DND-41 (cell line): ENCODE measurements around the gene NTM.

Source experiments
- ATAC-seq: fragments of 200-7000 bp; cut with Tn5 transposase; 3 replicates; pipeline ENCODE4 v1.9.1; 2021; ENCODE audit warnings: low read depth; ENCODE audit not compliant: insufficient read depth
- DNase-seq: peaks from one replicate; pipeline ENCODE4 v3.0.0-alpha.2; 2020
- H2AFZ ChIP-seq: 2 replicates; pipeline ENCODE4 v1.6.0; 2012; ENCODE audit warnings: low read depth, low read length
- H3K27ac ChIP-seq: 2 replicates; pipeline ENCODE4 v1.5.1; 2012; ENCODE audit warnings: low read length, inconsistent platforms
- H3K27me3 ChIP-seq: fragments of 200-600 bp; sonication (generic); 2 replicates; pipeline ENCODE4 v1.6.0; 2012; ENCODE audit warnings: low read length, mild to moderate bottlenecking, inconsistent platforms; ENCODE audit not compliant: insufficient read depth, poor library complexity
- H3K36me3 ChIP-seq: 2 replicates; pipeline ENCODE4 v1.5.1; 2012; ENCODE audit warnings: low read length, inconsistent platforms; ENCODE audit not compliant: insufficient read depth
- H3K4me1 ChIP-seq: 2 replicates; pipeline ENCODE4 v1.5.1; 2012; ENCODE audit warnings: mild to moderate bottlenecking, low read length; ENCODE audit not compliant: insufficient read depth
- H3K4me2 ChIP-seq: 2 replicates; pipeline ENCODE4 v1.6.0; 2012; ENCODE audit warnings: mild to moderate bottlenecking, moderate library complexity, low read length, inconsistent platforms; ENCODE audit not compliant: insufficient read depth
- H3K4me3 ChIP-seq, 2 experiments: fragments of 200-600 bp in 1 of 2; shearing (Covaris generic) in 1 of 2; 2 replicates each; pipeline ENCODE4 v1.5.1; 2012 to 2016; ENCODE audit warnings: inconsistent platforms in 2 of 2, low read length in 2 of 2, mild to moderate bottlenecking in 2 of 2, low read depth in 1 of 2, moderate library complexity in 1 of 2
- H3K79me2 ChIP-seq: 2 replicates; pipeline ENCODE4 v1.6.0; 2012; ENCODE audit warnings: low read length, inconsistent platforms; ENCODE audit not compliant: insufficient read depth
- H3K9ac ChIP-seq: 2 replicates; pipeline ENCODE4 v1.6.0; 2012; ENCODE audit warnings: low read depth, mild to moderate bottlenecking, inconsistent platforms, low read length, moderate library complexity
- H3K9me3 ChIP-seq: 2 replicates; pipeline ENCODE4 v1.5.1; 2012; ENCODE audit warnings: low read length, moderate library complexity, mild to moderate bottlenecking, inconsistent platforms; ENCODE audit not compliant: insufficient read depth, severe bottlenecking
- H4K20me1 ChIP-seq: 2 replicates; pipeline ENCODE4 v1.6.0; 2012; ENCODE audit warnings: low read length; ENCODE audit not compliant: insufficient read depth
- CTCF ChIP-seq: IDR thresholded peaks from 2 replicates; pipeline ENCODE4 v1.5.1; 2012; ENCODE audit warnings: borderline replicate concordance, low read length, moderate library complexity, mild to moderate bottlenecking; ENCODE audit not compliant: poor library complexity, severe bottlenecking; ENCODE audit errors: extremely low read depth
- EZH2 ChIP-seq: IDR thresholded peaks from 3 replicates; pipeline ENCODE4 v1.6.1; 2012; ENCODE audit warnings: borderline replicate concordance, low read depth, mild to moderate bottlenecking, moderate library complexity, low read length, inconsistent platforms; ENCODE audit not compliant: severe bottlenecking

The NTM gene

DNA sequence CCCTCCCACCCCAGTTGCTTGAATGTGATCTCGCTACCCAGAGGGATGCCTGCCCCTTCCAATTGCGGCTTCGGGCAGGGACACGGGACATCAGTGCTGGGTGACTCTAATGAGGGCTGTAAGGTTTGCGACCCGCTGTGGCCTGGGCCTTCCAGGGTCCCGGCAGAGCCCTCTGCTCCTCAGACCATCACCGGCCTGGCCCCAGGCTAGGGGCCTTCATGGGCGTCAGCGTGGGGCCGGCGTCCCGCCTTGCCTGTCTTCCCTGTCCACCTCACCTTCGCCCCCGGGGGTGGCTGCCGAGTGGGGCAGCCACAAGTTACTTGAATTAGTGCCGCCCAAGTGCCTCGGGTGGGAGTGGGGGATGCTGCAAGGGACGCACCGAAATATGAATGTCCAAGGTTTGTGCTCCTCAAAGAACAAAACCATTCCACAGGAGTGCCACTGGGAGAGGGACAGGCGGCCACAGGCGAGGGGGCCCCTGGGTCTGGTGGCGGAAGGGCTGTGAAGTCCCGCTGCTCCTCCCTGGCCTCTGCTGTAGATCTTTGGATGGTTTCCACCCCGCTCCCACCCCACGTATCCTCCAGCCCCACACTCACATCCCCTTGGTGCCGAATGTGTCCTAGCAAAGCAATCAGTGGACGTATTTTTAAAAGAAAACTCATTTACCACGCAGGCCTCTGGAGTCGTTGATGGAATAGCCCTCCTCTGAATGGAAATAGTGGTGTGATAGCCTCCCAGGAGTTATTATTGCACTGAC is 317.1 kb downstream of the NTM start:
- no peak for ATAC-seq
- DNase-seq = no peak
- Histone ChIP-seq H4K20me1 (no peaks in the 10 kb centered on the region), H3K79me2 (no peaks in the 10 kb centered on the region), H3K4me3 (no peak overlapping the region), H3K9me3 (no peaks in the 10 kb centered on the region), H3K9ac (no peak overlapping the region), H3K4me1 (peaks cover 9% of the 10 kb centered on the region), H3K27me3 (peaks cover 18% of the 10 kb centered on the region), H3K27ac (no peak overlapping the region), H2AFZ (no peak overlapping the region), H3K4me2 (0 out of 2 replicates have a peak overlapping the region, but pooled peaks have one; percentile 42), H3K36me3 (no peaks in the 10 kb centered on the region)
- TF ChIP-seq EZH2 = no peak
- TF ChIP-seq CTCF = no peak

- peak; percentile 67 for DNase-seq
- no peak overlapping the region for H3K9ac ChIP-seq
- H4K20me1 ChIP-seq = no peaks in the 10 kb centered on the region
- no peak overlapping the region for H3K27ac ChIP-seq
- peak; percentile 85 for TF ChIP-seq CTCF
- TF ChIP-seq EZH2 = no peak
- H3K27me3 ChIP-seq = peaks cover 18% of the 10 kb centered on the region
- peaks cover 9% of the 10 kb centered on the region for H3K4me1 ChIP-seq
- no peaks in the 10 kb centered on the region for H3K9me3 ChIP-seq
- peak; percentile 92 for ATAC-seq
- H3K36me3 ChIP-seq = no peaks in the 10 kb centered on the region
- H3K4me3 ChIP-seq = no peak overlapping the region
- no peaks in the 10 kb centered on the region for H3K79me2 ChIP-seq
- peak overlapping the region; percentile 33; the same call in 1 of the 2 replicates for H2AFZ ChIP-seq
- peak overlapping the region; percentile 42 for H3K4me2 ChIP-seq
These were observed 317.8 kb downstream of the NTM start for GRCh38 chr11:131688048-131688693.

DNA sequence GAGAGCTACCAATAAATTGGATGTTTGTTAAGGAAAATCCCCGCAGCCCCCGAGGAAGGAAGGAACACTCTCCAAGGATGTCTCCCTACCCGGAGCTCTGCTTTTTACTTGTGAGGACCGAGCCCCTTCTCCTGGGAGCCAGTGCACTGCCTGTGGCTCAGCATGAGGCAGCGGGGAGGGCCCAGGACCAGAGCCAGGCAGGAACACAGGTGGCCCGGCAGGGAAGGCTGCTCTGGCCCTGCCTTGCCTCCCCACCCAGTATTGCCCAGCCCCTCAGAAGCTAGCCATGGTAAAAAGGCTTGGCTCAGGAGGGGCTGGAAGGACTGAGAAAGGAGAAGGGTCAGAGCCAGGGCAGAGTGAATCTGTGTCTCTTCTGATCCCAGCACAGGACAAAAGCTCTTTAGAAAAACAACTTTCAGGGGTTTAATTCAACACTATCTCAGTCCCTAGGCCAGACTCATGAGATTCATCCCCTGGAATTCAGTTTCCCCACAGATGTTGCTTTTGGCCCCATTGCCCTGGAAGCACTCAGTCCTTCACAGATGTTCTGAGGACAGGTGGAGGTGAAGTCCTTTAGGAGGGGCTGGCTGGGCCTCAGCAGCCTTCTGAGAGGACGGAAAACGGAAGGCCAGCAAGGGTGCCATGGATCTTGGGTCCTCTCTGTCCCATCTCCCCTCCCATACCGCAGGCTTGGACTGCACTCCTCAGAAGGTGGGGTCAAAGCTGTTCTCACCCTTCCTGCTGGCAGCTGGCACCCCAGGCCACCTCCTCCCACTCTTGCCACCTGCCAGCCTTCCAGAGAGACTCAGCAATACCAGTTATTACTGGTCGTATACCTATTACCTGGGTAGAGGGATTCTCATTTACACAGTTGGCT is 318.9 kb downstream of the NTM start:
- Histone ChIP-seq H3K4me3 (no peak overlapping the region), H3K27ac (no peak overlapping the region), H3K4me2 (no peak overlapping the region), H4K20me1 (no peaks in the 10 kb centered on the region), H3K9ac (no peak overlapping the region), H3K4me1 (peaks cover 9% of the 10 kb centered on the region), H3K27me3 (peaks cover 18% of the 10 kb centered on the region), H3K36me3 (no peaks in the 10 kb centered on the region), H3K79me2 (no peaks in the 10 kb centered on the region), H3K9me3 (no peaks in the 10 kb centered on the region), H2AFZ (no peak overlapping the region)
- no peak for TF ChIP-seq EZH2
- no peak for TF ChIP-seq CTCF
- DNase-seq = no peak
- ATAC-seq = no peak
